H1 (cell line): ENCODE results near the gene PAK2. TPM values are rescaled to one million over a fixed set of nuclear protein-coding genes. Genes with fewer than 3 reads are reported as not detected.

ENCODE experiments used
- ATF3 ChIP-seq: IDR thresholded peaks from 2 replicates; pipeline ENCODE4 v1.6.1; 2011; ENCODE audit warnings: low read depth, mild to moderate bottlenecking, low read length; ENCODE audit not compliant: insufficient read depth
- CBX5 ChIP-seq: fragments of 300-800, 300-1000 bp; sonication (generic); IDR thresholded peaks from 2 replicates; pipeline ENCODE4 v1.7.1; 2016; ENCODE audit warnings: antibody characterized with exemption, low read length, low read depth
- CHD7 ChIP-seq: fragments of 300-600 bp; sonication (generic); IDR thresholded peaks from 2 replicates; pipeline ENCODE4 v1.7.1; 2012; ENCODE audit warnings: low read length, moderate library complexity, mild to moderate bottlenecking, inconsistent platforms; ENCODE audit not compliant: insufficient replicate concordance
- CREB1 ChIP-seq: IDR thresholded peaks from 2 replicates; pipeline ENCODE4 v1.6.1; 2012; ENCODE audit warnings: inconsistent platforms
- POLR2A ChIP-seq, 2 experiments: IDR thresholded peaks; 1 replicate in 1 of 2; 2 replicates in 1 of 2; pipeline ENCODE4 v1.6.1; 2011; ENCODE audit warnings: low read depth in 2 of 2, low read length in 2 of 2, mild to moderate bottlenecking in 2 of 2; ENCODE audit errors: control extremely low read depth in 1 of 2
- RFX5 ChIP-seq: IDR thresholded peaks from 2 replicates; pipeline ENCODE4 v1.6.1; 2011; ENCODE audit warnings: low read depth, low read length, improper control_type of control experiment, borderline replicate concordance
- RNF2 ChIP-seq: fragments of 200-900, 300-1000 bp; sonication (generic); IDR thresholded peaks from 2 replicates; pipeline ENCODE4 v1.7.1; 2016; ENCODE audit warnings: borderline replicate concordance, low read depth, mild to moderate bottlenecking, antibody characterized with exemption, low read length; ENCODE audit not compliant: poor library complexity, severe bottlenecking; ENCODE audit errors: missing control alignments
- RXRA ChIP-seq: IDR thresholded peaks from 2 replicates; pipeline ENCODE4 v1.6.1; 2011; ENCODE audit warnings: low read depth, mild to moderate bottlenecking, low read length, moderate library complexity; ENCODE audit not compliant: insufficient read depth
- SUZ12 ChIP-seq: fragments of 200-600 bp; sonication (generic); IDR thresholded peaks from 2 replicates; pipeline ENCODE4 v1.6.1; 2012; ENCODE audit warnings: mild to moderate bottlenecking, inconsistent platforms, low read length, moderate library complexity, mixed read lengths
- TAF7 ChIP-seq: optimal IDR thresholded peaks from 2 replicates; pipeline ENCODE3; 2011; ENCODE audit warnings: low read depth, mild to moderate bottlenecking, inconsistent platforms, low read length, moderate library complexity, borderline replicate concordance
- polyA plus RNA-seq, 7 experiments: library from polyadenylated mRNA; depleted of rRNA in 3 of 7; stranded (reverse) in 5 of 7; unstranded in 2 of 7; fragments of >200 nt in 5 of 7; fragments of 200-250 nt in 2 of 7; gene quantifications; 1 replicate in 5 of 7; 2 replicates in 1 of 7; 4 replicates in 1 of 7; pipeline versions ENCODE4 v1.2.1 to v1.2.3, GENCODE V29; 2011 to 2013; ENCODE audit warnings: missing spikeins in 2 of 7, mixed read lengths in 2 of 7
- total RNA-seq: library from RNA; stranded (reverse); fragmentation: NEBNext Ultra II Directional; extraction: Animal tissue kit (Norgen Biotek cat#: 25700); gene quantifications from 2 replicates; pipeline ENCODE4 v1.2.1, GENCODE V29; 2021

The PAK2 gene
- total and polyA plus RNA-seq, 2 of the 8 experiments (the other 6 are each of a cell fraction or from before 2014, with no cell fraction given) = 13.1 to 60.5 TPM

DNA sequence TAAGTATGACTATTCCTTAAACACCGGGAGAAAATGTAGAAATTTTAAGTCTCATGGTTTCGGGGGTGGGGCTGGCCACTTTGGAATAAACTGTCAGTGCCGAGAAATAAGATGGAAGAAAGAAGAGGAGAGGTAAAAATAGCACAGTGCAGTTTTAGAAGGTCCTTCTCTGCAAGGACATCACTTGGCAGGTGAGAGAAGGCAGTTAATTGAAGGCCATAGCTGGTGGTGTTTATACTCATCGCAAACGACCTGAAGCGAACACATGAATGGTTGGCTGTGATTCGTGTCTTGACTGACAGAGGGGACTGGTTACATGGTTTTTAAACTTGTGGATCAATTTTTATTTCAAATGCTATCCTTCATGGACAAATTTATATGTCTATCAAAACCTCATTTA is 73.2 kb downstream of the PAK2 start (continued):
- TF ChIP-seq CHD7 (no peak), RFX5 (no peak), POLR2A (IDR thresholded peaks at IDR 0.05; ENCODE audit: control extremely low read depth in 1 of 2, low read depth in 2 of 2, low read length in 2 of 2) (no peak), RNF2 (no peak), SUZ12 (no peak), ATF3 (no peak), RXRA (no peak), CREB1 (no peak), TAF7 (no peak), CBX5 (no peak)
